ENCODE measurements around the gene UTP25.

The UTP25 gene

GRCh38 chr1:209881619-209882018 is 53.8 kb downstream of the UTP25 start:
- Histone ChIP-seq H3K9ac (ENCODE audit: insufficient read length, low read depth) (no peak overlapping the region), H3K36me3 (ENCODE audit: insufficient read depth, insufficient read length, low read length) (no peaks in the 10 kb centered on the region), H3K27me3 (ENCODE audit: insufficient read depth, insufficient read length) (no peaks in the 10 kb centered on the region), H3K4me3 (ENCODE audit: insufficient read length, low read depth) (no peak overlapping the region), H3K4me1 (ENCODE audit: insufficient read depth, insufficient read length) (no peaks in the 10 kb centered on the region), H3K9me3 (ENCODE audit: insufficient read depth, low read length) (no peaks in the 10 kb centered on the region)
- no peak for TF ChIP-seq ZNF274 (IDR thresholded peaks at IDR 0.05; ENCODE audit: low read depth, low read length)
- TF ChIP-seq YY1 (IDR thresholded peaks at IDR 0.05; ENCODE audit: insufficient read depth, insufficient read length), result no peak
- no peak for TF ChIP-seq SUZ12 (IDR thresholded peaks at IDR 0.05; ENCODE audit: extremely low read depth, insufficient read depth, insufficient read length)
- DNase-seq (ENCODE audit: low read depth, low spot score), result no peak

GRCh38 chr1:209882286-209882685 is 54.5 kb downstream of the UTP25 start:
- Histone ChIP-seq H3K27me3 (ENCODE audit: insufficient read depth, insufficient read length) (no peaks in the 10 kb centered on the region), H3K4me3 (ENCODE audit: insufficient read length, low read depth) (no peak overlapping the region), H3K9me3 (ENCODE audit: insufficient read depth, low read length) (no peaks in the 10 kb centered on the region), H3K4me1 (ENCODE audit: insufficient read depth, insufficient read length) (no peaks in the 10 kb centered on the region), H3K9ac (ENCODE audit: insufficient read length, low read depth) (no peak overlapping the region), H3K36me3 (ENCODE audit: insufficient read depth, insufficient read length, low read length) (no peaks in the 10 kb centered on the region)
- DNase-seq (ENCODE audit: low read depth, low spot score), result no peak
- TF ChIP-seq SUZ12 (IDR thresholded peaks at IDR 0.05; ENCODE audit: extremely low read depth, insufficient read depth, insufficient read length) (no peak), ZNF274 (IDR thresholded peaks at IDR 0.05; ENCODE audit: low read depth, low read length) (no peak), YY1 (IDR thresholded peaks at IDR 0.05; ENCODE audit: insufficient read depth, insufficient read length) (no peak)

GRCh38 chr1:209882942-209883340 is 55.2 kb downstream of the UTP25 start:
- H3K27me3 ChIP-seq (ENCODE audit: insufficient read depth, insufficient read length), result no peaks in the 10 kb centered on the region
- H3K9ac ChIP-seq (ENCODE audit: insufficient read length, low read depth), result no peak overlapping the region
- H3K4me1 ChIP-seq (ENCODE audit: insufficient read depth, insufficient read length), result no peaks in the 10 kb centered on the region
- DNase-seq (ENCODE audit: low read depth, low spot score), result no peak
- no peaks in the 10 kb centered on the region for H3K36me3 ChIP-seq (ENCODE audit: insufficient read depth, insufficient read length, low read length)
- H3K4me3 ChIP-seq (ENCODE audit: insufficient read length, low read depth), result no peak overlapping the region
- no peaks in the 10 kb centered on the region for H3K9me3 ChIP-seq (ENCODE audit: insufficient read depth, low read length)
- no peak for TF ChIP-seq SUZ12 (IDR thresholded peaks at IDR 0.05; ENCODE audit: extremely low read depth, insufficient read depth, insufficient read length)
- no peak for TF ChIP-seq YY1 (IDR thresholded peaks at IDR 0.05; ENCODE audit: insufficient read depth, insufficient read length)
- TF ChIP-seq ZNF274 (IDR thresholded peaks at IDR 0.05; ENCODE audit: low read depth, low read length), result no peak

GRCh38 chr1:209883341-209883971 is 55.7 kb downstream of the UTP25 start:
- DNase-seq (ENCODE audit: low read depth, low spot score), result no peak
- no peaks in the 10 kb centered on the region for H3K36me3 ChIP-seq (ENCODE audit: insufficient read depth, insufficient read length, low read length)
- H3K4me3 ChIP-seq (ENCODE audit: insufficient read length, low read depth), result no peak overlapping the region
- H3K27me3 ChIP-seq (ENCODE audit: insufficient read depth, insufficient read length), result no peaks in the 10 kb centered on the region
- no peak overlapping the region for H3K9ac ChIP-seq (ENCODE audit: insufficient read length, low read depth)
- no peaks in the 10 kb centered on the region for H3K9me3 ChIP-seq (ENCODE audit: insufficient read depth, low read length)
- no peaks in the 10 kb centered on the region for H3K4me1 ChIP-seq (ENCODE audit: insufficient read depth, insufficient read length)
- TF ChIP-seq YY1 (IDR thresholded peaks at IDR 0.05; ENCODE audit: insufficient read depth, insufficient read length) (no peak), ZNF274 (IDR thresholded peaks at IDR 0.05; ENCODE audit: low read depth, low read length) (no peak), SUZ12 (IDR thresholded peaks at IDR 0.05; ENCODE audit: extremely low read depth, insufficient read depth, insufficient read length) (no peak)

- Histone ChIP-seq H3K4me1 (ENCODE audit: insufficient read depth, insufficient read length) (no peaks in the 10 kb centered on the region), H3K27me3 (ENCODE audit: insufficient read depth, insufficient read length) (no peaks in the 10 kb centered on the region), H3K4me3 (ENCODE audit: insufficient read length, low read depth) (no peak overlapping the region), H3K36me3 (ENCODE audit: insufficient read depth, insufficient read length, low read length) (no peaks in the 10 kb centered on the region), H3K9ac (ENCODE audit: insufficient read length, low read depth) (no peak overlapping the region), H3K9me3 (ENCODE audit: insufficient read depth, low read length) (no peaks in the 10 kb centered on the region)
- DNase-seq (ENCODE audit: low read depth, low spot score), result no peak
- TF ChIP-seq YY1 (IDR thresholded peaks at IDR 0.05; ENCODE audit: insufficient read depth, insufficient read length), result no peak
- no peak for TF ChIP-seq ZNF274 (IDR thresholded peaks at IDR 0.05; ENCODE audit: low read depth, low read length)
- TF ChIP-seq SUZ12 (IDR thresholded peaks at IDR 0.05; ENCODE audit: extremely low read depth, insufficient read depth, insufficient read length), result no peak
Measured at GRCh38 chr1:209884249-209884648, 56.5 kb downstream of the UTP25 start.

GRCh38 chr1:209884665-209885117 is 56.9 kb downstream of the UTP25 start:
- no peak for TF ChIP-seq SUZ12 (IDR thresholded peaks at IDR 0.05; ENCODE audit: extremely low read depth, insufficient read depth, insufficient read length)
- TF ChIP-seq YY1 (IDR thresholded peaks at IDR 0.05; ENCODE audit: insufficient read depth, insufficient read length), result no peak
- no peak for TF ChIP-seq ZNF274 (IDR thresholded peaks at IDR 0.05; ENCODE audit: low read depth, low read length)
- Histone ChIP-seq H3K4me3 (ENCODE audit: insufficient read length, low read depth) (no peak overlapping the region), H3K9ac (ENCODE audit: insufficient read length, low read depth) (no peak overlapping the region), H3K4me1 (ENCODE audit: insufficient read depth, insufficient read length) (no peaks in the 10 kb centered on the region), H3K27me3 (ENCODE audit: insufficient read depth, insufficient read length) (no peaks in the 10 kb centered on the region), H3K9me3 (ENCODE audit: insufficient read depth, low read length) (no peaks in the 10 kb centered on the region), H3K36me3 (ENCODE audit: insufficient read depth, insufficient read length, low read length) (no peaks in the 10 kb centered on the region)
- no peak for DNase-seq (ENCODE audit: low read depth, low spot score)

GRCh38 chr1:209885403-209886218 is 57.8 kb downstream of the UTP25 start:
- H3K9me3 ChIP-seq (ENCODE audit: insufficient read depth, low read length), result no peaks in the 10 kb centered on the region
- TF ChIP-seq YY1 (IDR thresholded peaks at IDR 0.05; ENCODE audit: insufficient read depth, insufficient read length) (no peak), ZNF274 (IDR thresholded peaks at IDR 0.05; ENCODE audit: low read depth, low read length) (no peak), SUZ12 (IDR thresholded peaks at IDR 0.05; ENCODE audit: extremely low read depth, insufficient read depth, insufficient read length) (no peak)
- H3K27me3 ChIP-seq (ENCODE audit: insufficient read depth, insufficient read length), result no peaks in the 10 kb centered on the region
- no peaks in the 10 kb centered on the region for H3K4me1 ChIP-seq (ENCODE audit: insufficient read depth, insufficient read length)
- no peak for DNase-seq (ENCODE audit: low read depth, low spot score)
- H3K4me3 ChIP-seq (ENCODE audit: insufficient read length, low read depth), result no peak overlapping the region
- no peak overlapping the region for H3K9ac ChIP-seq (ENCODE audit: insufficient read length, low read depth)
- H3K36me3 ChIP-seq (ENCODE audit: insufficient read depth, insufficient read length, low read length), result no peaks in the 10 kb centered on the region

Measured in NT2/D1 (cell line).